ENCODE measurements around the gene NUDT22.

The NUDT22 gene

GRCh38 chr11:64225608-64226506 is at the start of gene NUDT22, which contains the start of gene TRPT1:
NUDT22 (plus strand) TSS chr11:64226274; CDS start chr11:64226653, 379 bp downstream.
TRPT1 (minus strand) TSS chr11:64226186; CDS start chr11:64225860, 326 bp downstream.
- peak; percentile 97 for DNase-seq
- ATAC-seq = peak; percentile 76

GRCh38 chr11:64176751-64177150 is 49.3 kb upstream of the NUDT22 start:
- no peak for DNase-seq
- ATAC-seq = no peak

GRCh38 chr11:64178203-64178602 is 47.9 kb upstream of the NUDT22 start:
- DNase-seq = no peak
- ATAC-seq = peak; percentile 40

GRCh38 chr11:64178951-64179639 is 47.0 kb upstream of the NUDT22 start:
- ATAC-seq (no peak), DNase-seq (no peak)

- ATAC-seq = no peak
- DNase-seq = no peak
Observed at GRCh38 chr11:64180891-64181290, 45.2 kb upstream of the NUDT22 start.

DNA sequence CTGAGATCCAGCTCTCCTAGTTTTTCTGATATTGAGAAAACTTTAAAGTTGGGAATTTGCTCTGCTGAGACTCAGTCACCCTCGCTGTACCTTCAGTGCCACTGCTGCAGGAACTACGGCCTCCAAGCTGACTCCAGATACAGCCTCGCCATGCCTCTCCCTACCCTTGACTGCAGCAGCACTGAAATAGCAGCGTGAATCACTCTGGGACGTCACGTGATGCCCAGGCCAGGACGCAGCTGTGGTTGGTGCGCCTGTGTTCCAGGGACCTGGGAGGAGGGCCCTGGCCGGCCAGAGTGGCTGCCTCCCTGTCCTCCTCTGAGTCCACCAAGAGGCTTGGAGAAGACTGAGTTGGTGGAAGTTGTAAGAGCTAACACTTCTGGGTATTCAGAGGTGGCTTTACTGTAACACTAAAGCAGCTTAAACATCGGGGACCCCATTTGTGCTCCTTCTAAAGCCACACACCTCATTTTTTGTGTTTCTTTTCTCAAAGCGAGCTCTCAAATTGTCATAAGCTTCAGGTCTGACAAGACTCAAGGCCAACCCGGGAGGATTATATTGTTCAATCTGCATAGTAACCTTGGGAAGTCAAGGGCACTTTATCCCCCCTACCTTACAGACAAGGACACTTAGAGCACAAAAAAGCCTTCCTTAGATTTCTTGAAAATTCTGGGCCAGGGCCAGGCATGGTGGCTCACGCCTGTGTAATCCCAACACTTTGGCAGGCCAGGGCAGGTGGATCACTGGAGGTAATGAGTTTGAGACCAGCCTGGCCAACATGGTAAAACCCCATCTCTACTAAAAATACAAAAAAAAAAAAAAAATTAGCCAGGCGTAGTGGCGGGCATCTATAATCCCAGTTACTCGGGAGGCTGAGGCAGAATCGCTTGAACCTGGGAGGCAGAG is 44.3 kb upstream of the NUDT22 start:
- DNase-seq (peak; percentile 66), ATAC-seq (no peak)

DNA sequence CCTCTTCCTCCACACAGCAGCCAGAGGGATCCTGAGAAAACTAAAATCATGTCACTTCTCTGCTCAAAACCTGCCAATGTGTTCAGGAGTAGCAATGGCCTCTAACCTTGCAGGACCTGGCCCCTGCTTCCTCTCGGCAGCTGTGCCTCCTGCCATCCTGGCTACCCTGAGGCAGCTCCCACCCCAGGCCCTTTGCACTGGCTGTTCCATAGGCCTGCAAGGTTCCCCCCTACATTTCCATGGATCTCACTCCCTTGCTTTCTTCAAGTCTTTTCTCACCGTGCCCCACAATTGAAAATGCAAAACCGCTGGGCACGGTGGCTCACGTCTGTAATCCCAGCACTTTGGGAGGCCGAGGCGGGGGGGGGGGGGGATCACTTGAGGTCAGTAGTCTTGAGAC is 42.2 kb upstream of the NUDT22 start:
- no peak for ATAC-seq
- no peak for DNase-seq

DNA sequence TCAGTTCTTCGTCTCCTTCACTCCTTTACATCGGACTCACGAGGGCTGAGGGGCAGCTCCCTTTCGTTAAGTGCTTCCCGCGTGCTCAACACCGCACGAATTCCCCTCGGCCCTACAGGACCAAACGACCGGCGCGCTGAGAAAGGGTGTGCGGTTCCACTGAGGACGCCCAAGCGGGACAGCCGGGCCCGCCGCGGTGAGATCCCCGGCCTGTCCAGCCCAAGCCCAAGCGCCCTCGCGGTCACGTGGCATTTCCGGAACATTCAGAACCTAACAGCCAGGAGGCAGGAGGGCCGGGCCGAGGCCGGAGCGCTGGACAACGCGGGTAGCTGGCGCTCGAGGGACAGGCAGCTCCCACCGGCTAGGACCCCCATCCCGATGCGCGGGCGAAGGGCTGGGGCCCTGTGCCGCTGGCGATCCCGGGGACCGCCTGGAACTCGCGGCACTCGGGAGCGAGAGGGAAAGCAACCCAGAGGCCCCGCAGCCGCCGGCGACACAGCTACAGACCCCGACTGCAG is 40.8 kb upstream of the NUDT22 start:
- ATAC-seq (no peak), DNase-seq (no peak)

- ATAC-seq (peak; percentile 95), DNase-seq (peak; percentile 99)
Observed at GRCh38 chr11:64185693-64186491, 40.2 kb upstream of the NUDT22 start, which contains the start of gene STIP1. STIP1 (plus strand) TSS chr11:64186171; CDS start chr11:64186262, 91 bp downstream.

- ATAC-seq (no peak), DNase-seq (peak; percentile 50)
Observed at GRCh38 chr11:64186492-64187165, 39.4 kb upstream of the NUDT22 start.

DNA sequence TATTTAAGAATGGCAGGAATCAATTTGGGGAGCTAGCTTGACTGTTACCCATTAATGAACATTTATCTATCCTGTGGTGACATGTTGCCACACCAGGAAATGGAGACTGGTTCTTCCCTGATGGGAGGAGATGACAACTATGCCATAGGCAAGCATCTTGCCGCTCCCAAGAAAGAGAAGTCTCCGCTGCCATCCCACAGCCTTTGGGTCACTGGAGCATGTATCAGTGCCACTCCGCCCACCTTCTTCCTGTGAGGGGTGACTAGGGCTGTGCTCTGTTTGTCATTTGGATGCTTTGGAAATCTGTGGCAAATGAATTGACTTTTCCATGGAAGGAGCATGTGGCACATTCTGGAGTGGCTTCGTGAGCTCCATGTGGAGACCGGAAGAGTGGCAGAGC is 33.6 kb upstream of the NUDT22 start:
- DNase-seq (no peak), ATAC-seq (no peak)

- DNase-seq = no peak
- ATAC-seq = no peak
Observed at GRCh38 chr11:64196626-64197025, 29.4 kb upstream of the NUDT22 start.

DNA sequence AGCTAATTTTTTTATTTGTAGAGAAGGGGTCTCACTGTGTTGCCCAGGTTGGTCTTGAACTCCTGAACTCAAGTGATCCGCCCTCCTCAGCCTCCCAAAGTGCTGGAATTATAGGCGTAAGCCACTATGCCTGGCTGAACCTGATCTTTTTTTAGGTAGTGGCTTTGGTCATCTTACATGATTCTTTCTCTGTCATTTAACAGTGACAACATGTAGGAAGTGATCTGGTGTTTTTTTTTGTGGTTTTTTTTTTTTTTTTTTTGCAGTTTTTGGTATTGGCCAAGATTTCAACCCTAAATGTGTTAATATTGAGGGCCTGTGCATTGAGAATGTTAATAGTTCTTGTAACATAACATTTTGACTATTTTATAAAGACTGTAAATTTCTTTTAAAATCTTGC is 27.6 kb upstream of the NUDT22 start:
- ATAC-seq (no peak), DNase-seq (no peak)

DNA sequence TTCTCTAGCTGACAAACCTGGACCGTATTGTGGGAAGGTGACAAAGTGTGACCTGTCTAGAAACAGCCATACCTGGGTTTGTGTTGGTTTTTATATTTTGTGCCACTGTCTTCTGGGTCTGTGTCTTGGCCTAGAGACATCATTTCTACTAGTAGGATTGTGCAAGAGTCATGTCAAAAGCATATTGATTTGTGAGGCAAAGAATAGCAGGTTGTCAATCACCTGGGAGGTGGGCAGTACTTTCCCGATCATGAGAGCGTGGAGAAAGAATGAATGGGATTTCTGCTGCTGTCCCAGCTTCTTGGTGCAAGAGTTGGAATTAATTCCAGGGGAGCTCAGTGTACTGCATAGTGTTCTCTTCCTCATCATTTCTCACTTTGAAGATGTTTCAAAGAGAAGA is 24.5 kb upstream of the NUDT22 start:
- no peak for DNase-seq
- no peak for ATAC-seq

GRCh38 chr11:64202992-64203391 is 23.1 kb upstream of the NUDT22 start:
- no peak for ATAC-seq

GRCh38 chr11:64203421-64204079 is 22.5 kb upstream of the NUDT22 start:
- ATAC-seq (no peak), DNase-seq (no peak)

More at GRCh38 chr11:64202992-64203391, 23.1 kb upstream of the NUDT22 start:
- no peak for DNase-seq

GRCh38 chr11:64204080-64204440 is 22.0 kb upstream of the NUDT22 start:
- ATAC-seq (no peak), DNase-seq (no peak)

DNA sequence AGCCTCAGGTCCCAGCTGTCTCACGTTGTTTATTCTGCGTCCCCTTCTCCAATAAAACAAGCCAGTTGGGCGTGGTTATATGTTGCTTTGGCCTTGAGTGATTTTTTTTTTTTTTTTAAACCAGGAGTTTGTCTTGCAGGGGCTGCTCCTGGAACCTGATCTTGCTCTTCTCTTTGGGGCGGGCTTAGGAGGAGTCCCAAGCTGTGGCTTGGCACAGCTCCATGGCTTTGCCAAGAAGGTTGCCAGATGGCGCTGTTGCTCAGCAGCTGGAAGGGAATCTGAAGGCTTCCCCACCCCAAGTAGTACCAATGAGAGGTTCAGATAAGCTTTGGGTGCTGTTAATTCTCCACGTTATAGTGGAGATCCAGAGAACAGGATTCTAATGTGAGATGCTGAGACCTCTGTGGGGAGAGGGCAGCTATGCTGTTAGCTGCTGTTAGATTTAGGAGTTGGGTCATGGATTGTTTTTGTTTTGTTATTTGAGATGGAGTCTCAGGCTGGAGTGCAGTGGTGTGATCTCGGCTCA is 21.5 kb upstream of the NUDT22 start:
- DNase-seq (peak; percentile 77), ATAC-seq (no peak)

DNA sequence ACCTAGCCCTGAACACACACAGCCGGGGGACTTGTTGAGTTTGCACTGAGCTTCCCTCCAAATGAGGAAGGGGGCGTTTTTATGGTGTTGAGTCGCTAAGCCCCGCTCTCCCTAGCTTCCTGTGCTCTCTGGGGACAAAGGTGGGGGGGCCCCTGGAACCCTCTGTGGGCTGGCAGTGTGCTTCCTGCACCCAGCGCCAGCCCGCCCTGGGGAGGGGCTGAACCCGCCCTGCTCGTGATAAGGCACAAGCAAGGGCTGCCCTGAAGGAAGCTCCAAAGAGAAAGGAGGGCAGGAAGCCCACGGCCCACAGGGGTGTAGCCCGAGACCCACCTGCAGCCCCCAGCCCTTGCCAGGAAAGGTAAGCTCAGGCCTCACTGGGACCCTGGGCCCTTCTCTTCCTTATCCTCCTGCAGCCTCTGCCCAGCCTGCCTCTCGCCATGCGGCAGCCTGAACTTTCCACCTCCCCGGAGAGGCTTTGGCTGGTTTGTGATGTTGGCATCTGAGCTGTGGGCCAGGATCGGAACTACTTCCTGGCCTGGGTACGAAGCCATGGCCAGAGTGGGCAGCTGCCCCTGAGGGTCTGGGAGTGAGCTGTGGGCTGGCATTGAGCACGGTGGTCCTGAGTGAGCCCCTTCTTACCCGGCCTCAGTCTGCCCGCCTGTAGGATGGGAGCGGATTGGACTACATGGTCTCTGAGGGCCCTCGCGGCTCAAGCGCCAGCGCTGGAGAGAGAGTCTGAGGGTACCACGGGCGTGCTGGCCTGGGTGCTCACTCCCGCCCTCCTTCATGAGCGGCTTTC is 19.4 kb upstream of the NUDT22 start, which contains the start of gene FERMT3:
Gene FERMT3, plus strand, starts transcription at position 265 of the 799 bp plus-strand sequence. CDS start 644 bp downstream, outside the sequence.
- ATAC-seq (peak; percentile 65), DNase-seq (peak; percentile 85)

All from stimulated activated naive CD8-positive, alpha-beta T cell treated with anti-CD3 and anti-CD28 coated beads, Interleukin-15, Interleukin-2, amounts not matched to agents 100 U/mL and 50 U/mL, for 24 hours (primary cell).